ENCODE data around the gene TTC4. TPM values are rescaled to one million over a fixed set of nuclear protein-coding genes. Genes with fewer than 3 reads are reported as not detected.

TTC4 gene
- total RNA-seq, 1 donor from 2014 or later, result 16.4 TPM

DNA sequence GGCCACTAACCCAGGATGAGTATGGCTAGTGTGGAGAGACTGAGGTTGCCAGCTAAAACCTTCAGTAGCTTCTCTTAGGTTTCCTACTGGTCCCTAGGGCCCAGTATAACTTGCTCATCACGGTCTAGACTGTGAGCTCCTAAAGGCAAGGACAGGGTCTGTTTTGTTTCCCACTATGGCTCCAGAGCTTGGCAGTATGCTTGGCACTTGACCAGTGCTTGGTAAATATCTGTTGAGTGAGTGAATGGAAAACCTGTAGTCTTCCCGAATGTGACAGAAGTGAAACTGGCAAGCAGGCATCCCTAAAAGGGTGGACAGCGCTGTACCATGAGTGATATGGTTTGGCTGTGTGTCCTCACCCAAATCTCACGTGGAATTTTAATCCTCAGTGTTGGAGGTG, 61.8 kb downstream of the TTC4 start:
- H3K9me3 ChIP-seq, result no peaks in the 10 kb centered on the region
- TF ChIP-seq, protein P1, sequence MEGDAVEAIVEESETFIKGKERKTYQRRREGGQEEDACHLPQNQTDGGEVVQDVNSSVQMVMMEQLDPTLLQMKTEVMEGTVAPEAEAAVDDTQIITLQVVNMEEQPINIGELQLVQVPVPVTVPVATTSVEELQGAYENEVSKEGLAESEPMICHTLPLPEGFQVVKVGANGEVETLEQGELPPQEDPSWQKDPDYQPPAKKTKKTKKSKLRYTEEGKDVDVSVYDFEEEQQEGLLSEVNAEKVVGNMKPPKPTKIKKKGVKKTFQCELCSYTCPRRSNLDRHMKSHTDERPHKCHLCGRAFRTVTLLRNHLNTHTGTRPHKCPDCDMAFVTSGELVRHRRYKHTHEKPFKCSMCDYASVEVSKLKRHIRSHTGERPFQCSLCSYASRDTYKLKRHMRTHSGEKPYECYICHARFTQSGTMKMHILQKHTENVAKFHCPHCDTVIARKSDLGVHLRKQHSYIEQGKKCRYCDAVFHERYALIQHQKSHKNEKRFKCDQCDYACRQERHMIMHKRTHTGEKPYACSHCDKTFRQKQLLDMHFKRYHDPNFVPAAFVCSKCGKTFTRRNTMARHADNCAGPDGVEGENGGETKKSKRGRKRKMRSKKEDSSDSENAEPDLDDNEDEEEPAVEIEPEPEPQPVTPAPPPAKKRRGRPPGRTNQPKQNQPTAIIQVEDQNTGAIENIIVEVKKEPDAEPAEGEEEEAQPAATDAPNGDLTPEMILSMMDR (IDR thresholded peaks at IDR 0.05), result no peak
- H3K4me3 ChIP-seq, result no peak overlapping the region
- no peaks in the 10 kb centered on the region for H3K27me3 ChIP-seq
- H3K27ac ChIP-seq, result no peak overlapping the region
- no peaks in the 10 kb centered on the region for H3K4me1 ChIP-seq
- H3K36me3 ChIP-seq, result no peaks in the 10 kb centered on the region
- DNase-seq, result no peak
- ATAC-seq, result no peak
- intact Hi-C loops (cut with DNase I), result no loop called here

DNA sequence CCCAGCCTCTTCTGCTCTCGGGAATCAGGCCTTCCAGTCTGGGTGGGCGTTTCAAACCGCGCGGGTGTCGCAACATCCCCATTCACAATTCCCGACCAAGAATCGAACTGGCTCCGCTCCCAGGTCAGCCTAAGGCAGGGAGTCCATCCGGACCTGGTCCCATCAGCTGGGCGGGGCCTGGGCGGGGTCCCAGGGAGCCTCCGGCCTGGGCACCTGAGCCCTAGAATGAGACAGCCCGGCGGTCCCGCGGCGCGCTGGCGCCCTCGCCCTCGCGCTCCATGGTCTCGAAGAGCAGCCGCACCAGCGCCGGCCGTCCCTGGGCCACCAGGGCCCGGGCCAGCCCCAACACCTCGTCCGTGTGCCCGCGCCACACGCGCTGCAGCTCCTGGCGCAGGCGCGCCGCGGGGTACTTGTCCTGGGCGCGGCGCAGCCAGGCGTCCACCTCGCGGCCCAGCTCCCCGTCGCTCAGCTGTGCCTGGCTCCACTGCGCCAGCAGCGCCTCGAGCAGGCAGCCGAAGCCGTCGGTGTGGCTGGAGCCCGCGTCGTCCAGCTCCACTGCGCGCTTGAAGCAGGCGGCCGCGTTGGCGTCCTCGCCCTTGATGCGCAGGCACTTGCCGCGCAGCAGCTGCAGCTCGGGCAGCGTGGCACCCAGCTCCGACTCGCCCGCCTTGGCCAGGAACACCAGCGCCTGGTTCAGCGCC, 65.5 kb downstream of the TTC4 start:
- TF ChIP-seq, protein P1 (IDR thresholded peaks at IDR 0.05), result no peak
- Histone ChIP-seq H3K27me3 (no peaks in the 10 kb centered on the region), H3K4me3 (no peak overlapping the region), H3K36me3 (no peaks in the 10 kb centered on the region), H3K9me3 (no peaks in the 10 kb centered on the region), H3K4me1 (no peaks in the 10 kb centered on the region), H3K27ac (no peak overlapping the region)
- no peak for DNase-seq
- peak; percentile 53 for ATAC-seq
- intact Hi-C loops (cut with DNase I), result no loop called here

DNA sequence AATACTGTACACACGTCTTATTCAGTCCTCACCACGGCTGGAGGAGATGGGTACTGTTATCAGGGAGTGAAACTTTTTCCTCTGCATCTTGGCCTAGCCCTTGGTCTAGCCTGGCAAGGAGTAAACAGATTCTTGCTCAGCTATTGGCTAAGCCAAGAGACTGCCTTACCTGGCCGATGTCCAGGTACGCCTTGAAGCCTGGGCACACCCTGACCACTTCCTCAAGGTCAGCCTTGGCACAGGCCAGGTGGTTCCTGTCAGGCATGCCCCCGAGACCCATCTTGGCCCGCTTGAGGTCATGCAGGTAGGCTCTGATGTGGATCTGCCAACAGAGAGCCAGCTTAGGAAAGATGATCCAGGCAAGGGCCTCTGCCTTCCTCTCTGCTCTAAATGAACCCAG, 66.5 kb downstream of the TTC4 start:
- no peak for DNase-seq
- H3K36me3 ChIP-seq, result no peaks in the 10 kb centered on the region
- H3K4me3 ChIP-seq, result no peak overlapping the region
- no peaks in the 10 kb centered on the region for H3K4me1 ChIP-seq
- H3K27ac ChIP-seq, result no peak overlapping the region
- H3K9me3 ChIP-seq, result no peaks in the 10 kb centered on the region
- ATAC-seq, result peak; percentile 5
- no peaks in the 10 kb centered on the region for H3K27me3 ChIP-seq
- intact Hi-C loops (cut with DNase I), result no loop called here
- TF ChIP-seq, protein P1 (IDR thresholded peaks at IDR 0.05), result no peak

DNA sequence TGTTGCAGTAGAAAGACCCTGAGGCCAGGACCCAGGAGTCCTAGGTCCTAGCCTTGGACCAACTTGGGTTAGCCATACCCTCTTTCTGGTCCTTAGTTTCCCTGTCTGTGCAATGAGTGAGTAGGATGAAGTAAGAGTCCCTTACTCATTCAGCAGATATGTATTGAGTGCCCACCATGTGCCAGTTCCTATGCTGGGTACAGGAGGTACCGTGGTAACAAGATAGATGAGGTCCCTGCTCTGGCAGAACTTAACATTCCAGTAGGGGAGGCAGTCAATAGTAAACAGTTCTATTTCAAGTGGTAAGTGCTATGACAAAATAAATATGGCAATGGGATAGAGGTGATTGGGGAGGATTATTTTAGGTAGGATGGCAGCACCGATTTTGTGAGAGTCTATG, 66.9 kb downstream of the TTC4 start:
- TF ChIP-seq, protein P1 (IDR thresholded peaks at IDR 0.05), result no peak
- no peak overlapping the region for H3K27ac ChIP-seq
- ATAC-seq (no peak), DNase-seq (no peak)
- H3K9me3 ChIP-seq, result no peaks in the 10 kb centered on the region
- no peaks in the 10 kb centered on the region for H3K4me1 ChIP-seq
- no peaks in the 10 kb centered on the region for H3K36me3 ChIP-seq
- H3K4me3 ChIP-seq, result no peak overlapping the region
- no peaks in the 10 kb centered on the region for H3K27me3 ChIP-seq
- intact Hi-C loops (cut with DNase I), result no loop called here

DNA sequence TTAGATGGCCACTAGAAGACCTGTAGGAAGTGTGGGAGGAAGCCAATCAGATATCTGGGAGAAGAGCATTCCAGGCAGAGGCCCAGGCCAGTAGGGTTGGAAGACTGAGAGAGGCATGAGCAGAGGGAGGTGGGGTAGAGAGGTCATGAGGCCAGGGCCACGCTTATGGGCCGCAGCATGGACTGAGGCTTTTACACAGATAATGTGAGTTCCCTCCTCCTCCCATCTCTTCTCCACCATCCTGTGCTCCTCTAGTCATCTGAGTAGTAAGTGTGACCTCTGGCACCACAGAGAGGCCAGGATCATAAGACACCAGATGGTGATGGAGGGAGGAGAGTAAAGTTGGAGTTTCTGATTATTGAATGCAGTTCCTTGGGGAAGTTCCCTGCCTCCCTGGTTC, 68.4 kb downstream of the TTC4 start:
- DNase-seq (no peak), ATAC-seq (no peak)
- H3K36me3 ChIP-seq, result no peaks in the 10 kb centered on the region
- H3K27me3 ChIP-seq, result no peaks in the 10 kb centered on the region
- no peak overlapping the region for H3K27ac ChIP-seq
- H3K4me3 ChIP-seq, result no peak overlapping the region
- intact Hi-C loops (cut with DNase I), result no loop called here
- H3K9me3 ChIP-seq, result no peaks in the 10 kb centered on the region
- no peaks in the 10 kb centered on the region for H3K4me1 ChIP-seq
- TF ChIP-seq, protein P1 (IDR thresholded peaks at IDR 0.05), result no peak

DNA sequence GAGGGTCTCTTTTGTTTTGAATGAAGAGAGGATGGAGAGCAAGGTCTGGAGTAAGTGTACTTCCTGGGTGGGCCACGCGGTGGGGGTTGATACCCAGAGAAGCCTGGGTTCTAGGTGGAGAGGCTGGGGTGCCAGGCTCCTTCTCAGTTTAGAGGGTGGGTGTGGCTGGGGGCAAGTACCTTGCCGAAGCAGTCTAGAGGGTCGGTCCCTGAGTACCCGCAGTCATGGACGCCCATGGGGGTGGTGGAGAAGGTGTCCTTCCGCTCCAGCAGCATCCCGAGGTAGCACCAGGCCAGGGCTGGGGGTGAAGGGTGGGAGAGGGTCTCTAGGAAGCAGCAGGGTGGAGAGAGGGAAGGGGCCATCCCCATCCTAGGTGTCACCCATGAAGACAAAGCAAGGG, 71.1 kb downstream of the TTC4 start:
- TF ChIP-seq, protein P1 (IDR thresholded peaks at IDR 0.05), result no peak
- intact Hi-C loops (cut with DNase I), result no loop called here
- no peaks in the 10 kb centered on the region for H3K36me3 ChIP-seq
- ATAC-seq (no peak), DNase-seq (no peak)
- H3K4me1 ChIP-seq, result no peaks in the 10 kb centered on the region
- H3K4me3 ChIP-seq, result no peak overlapping the region
- no peaks in the 10 kb centered on the region for H3K27me3 ChIP-seq
- no peak overlapping the region for H3K27ac ChIP-seq
- H3K9me3 ChIP-seq, result no peaks in the 10 kb centered on the region
